GM21717 (cell line): ENCODE data around the gene ATP5PO.
A peak's percentile ranks its signal among the peaks of the same experiment; 100 is the strongest.

Experiments
- ATAC-seq: cut with Tn5 transposase; IDR thresholded peaks from one replicate; pipeline ENCODE4 v1.9.1; 2021; ENCODE audit warnings: mild to moderate bottlenecking, moderate library complexity; ENCODE audit not compliant: unreplicated experiment

Gene ATP5PO, protein sequence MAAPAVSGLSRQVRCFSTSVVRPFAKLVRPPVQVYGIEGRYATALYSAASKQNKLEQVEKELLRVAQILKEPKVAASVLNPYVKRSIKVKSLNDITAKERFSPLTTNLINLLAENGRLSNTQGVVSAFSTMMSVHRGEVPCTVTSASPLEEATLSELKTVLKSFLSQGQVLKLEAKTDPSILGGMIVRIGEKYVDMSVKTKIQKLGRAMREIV

DNA sequence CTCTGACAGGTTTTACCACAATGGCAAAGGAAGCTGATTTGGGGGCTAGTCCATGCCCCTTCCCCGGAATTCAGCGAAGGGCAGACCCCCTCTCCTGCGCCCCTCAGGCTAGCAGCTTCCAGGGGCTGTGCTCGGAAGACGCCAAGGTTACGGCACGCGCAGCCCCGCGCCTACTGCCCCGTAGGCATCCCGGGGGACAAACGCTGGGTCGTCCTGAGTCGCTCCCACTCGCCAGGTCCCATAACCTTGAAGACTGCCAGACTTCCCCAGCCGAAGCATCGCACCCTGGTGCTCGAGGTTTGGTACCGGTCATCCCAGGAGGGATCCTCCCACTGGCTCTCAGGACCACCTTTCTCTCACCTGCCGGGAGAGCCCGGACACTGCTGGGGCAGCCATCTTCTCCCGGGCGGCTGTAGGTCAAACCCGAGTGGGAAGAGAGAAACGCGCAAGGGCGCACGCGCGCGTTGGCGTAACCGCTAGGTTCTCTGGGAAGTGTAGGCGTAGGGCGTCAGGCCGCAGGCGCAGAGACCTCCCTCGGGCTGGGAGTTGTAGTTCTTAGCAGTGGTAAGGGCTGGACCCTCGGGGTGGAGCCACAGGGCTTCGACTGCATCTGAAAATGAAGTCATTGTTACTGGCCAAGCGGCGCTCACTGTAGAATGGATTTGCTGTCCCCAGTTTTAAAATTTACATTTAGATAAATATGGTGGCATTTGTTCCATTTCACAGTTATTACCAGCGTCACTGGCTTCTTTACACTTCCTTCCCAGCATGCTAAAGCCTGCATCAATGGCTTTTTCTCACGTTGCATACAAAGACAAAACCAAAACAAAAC is at the start of gene ATP5PO:
Gene ATP5PO (minus strand): TSS at position 437 of the 832 bp plus-strand sequence. CDS start 41 bp downstream, at position 396.
- peak; percentile 93 for ATAC-seq

DNA sequence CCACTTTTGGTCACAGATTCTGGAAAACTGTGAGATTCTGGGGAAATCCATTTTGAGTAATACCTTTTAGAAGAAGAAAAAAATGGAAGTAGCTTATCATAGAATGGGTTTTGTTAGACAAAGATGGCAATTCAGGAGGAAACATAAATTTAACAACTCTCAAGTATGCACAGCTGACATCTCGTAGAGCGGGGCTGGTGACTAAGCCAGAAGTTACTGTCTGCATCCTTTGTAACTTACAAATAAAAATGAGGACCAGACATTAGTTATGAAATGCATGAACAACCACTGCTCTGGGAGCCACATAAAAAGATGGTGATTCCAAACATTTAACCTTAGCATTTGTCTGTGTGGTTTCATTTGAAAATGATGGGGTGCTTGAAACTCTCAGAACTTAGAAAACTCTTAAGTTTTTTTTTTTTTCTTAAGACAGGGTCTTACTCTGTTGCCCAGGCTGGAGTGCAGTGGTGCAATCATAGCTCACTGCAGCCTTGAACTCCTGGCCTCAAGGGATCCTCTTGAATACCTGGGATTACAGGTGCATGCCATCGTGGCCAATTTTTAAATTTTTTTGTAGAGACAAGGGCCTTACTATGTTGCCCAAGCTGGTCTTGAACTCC is 49.2 kb upstream of the ATP5PO start:
- no peak for ATAC-seq

DNA sequence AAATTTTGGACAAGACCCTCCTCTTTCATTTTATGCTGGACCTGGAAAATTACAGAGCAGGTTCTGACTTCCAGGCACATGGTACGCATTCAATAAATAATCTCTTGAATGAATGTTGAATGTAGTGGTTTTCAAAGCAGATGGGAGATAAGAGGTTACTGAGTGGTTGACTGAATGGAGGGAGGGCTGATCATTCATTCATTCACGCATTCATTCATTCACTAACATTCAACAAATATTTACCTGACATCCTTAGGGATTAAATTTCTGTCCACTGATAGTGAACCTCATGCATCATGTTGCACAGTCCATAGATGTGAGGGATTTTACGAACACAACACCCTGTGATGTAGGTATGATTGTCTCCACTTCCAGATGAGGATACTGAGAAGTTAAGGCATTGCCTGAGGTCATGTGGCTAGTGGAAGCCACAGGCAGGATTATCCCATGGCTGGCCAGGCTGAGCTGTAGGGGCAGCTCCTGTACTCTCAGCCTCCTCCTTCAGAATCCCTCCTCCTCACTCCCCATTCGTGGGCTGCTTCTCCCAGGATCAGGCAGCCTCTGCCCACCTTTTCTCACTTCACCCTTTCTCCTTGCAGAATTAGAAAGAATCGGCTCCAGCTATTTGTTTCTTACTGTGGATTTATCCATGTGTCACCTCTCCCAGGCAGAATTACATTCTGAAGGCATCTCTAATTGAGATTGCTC is 48.4 kb upstream of the ATP5PO start:
- ATAC-seq: no peak

DNA sequence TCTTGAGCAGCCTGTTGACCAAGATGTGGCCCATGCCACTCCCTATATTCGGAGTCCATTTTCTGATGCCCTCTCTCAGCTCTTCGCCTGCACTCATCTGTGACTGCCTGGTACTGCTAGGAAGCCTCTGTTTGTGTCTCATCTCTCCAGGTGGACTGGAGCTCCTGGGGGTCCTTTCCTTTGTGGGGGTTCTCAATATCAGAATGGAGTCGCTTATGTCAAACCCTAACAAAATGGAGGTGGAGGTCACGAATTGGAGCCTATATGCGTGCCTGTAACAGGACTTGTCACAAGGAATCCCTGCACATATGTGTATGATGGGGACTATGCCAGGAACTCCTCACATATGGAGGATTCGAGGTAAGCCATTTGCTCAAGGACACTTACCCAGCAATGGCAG is 46.7 kb upstream of the ATP5PO start:
- no peak for ATAC-seq

DNA sequence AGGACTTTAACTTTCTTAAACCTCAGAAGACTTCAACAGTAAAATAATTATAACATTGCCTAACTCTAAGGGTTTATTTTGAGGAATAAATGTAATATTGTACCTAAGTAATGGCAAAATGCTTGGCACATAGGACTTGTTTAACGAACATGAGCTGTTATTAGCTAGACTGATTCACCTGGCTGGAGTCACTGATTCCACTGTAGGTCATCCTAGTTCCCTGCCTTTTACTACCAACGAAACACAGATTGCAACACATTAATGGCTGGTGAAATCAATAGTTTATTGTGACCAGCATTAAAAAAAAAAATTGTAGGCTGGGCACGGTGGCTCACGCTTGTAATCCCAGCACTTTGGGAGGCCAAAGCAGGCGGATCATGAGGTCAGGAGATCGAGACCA is 45.5 kb upstream of the ATP5PO start:
- no peak for ATAC-seq

DNA sequence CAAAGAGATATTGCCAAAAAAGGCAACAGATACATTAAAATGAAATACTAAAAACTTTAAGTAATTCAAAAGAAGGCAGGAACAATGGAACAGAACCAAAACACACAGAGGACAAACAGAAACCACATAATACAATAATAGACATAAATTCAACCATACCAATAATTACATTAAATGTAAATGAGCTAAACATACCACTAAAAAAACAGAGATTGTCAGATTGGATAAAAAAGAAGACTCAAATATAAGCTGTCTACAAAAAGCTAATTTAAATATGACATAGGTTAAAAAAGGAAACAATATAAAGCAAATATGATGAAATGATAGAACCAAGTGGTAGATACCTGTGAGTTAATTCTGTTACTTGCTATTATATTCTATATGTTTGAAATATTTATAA is 44.1 kb upstream of the ATP5PO start:
- ATAC-seq: no peak

DNA sequence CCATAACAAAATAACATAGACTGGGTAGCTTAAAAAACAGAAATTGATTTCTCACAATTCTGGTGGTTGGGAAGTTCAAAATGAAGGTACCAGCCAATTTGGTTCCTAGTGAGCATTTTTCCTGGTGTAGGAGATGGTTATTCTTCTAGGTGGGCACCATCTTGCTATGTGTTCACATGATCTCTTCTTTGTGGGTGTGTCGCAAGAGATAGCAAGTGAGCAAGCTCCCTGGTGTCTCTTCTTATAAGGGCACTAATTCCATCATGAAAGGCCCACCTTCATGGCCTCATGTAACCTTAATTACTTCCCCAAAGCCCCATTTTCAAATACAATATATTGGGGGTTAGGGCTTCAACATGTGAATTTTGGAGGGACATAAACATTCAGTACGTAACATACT is 38.8 kb upstream of the ATP5PO start:
- no peak for ATAC-seq

DNA sequence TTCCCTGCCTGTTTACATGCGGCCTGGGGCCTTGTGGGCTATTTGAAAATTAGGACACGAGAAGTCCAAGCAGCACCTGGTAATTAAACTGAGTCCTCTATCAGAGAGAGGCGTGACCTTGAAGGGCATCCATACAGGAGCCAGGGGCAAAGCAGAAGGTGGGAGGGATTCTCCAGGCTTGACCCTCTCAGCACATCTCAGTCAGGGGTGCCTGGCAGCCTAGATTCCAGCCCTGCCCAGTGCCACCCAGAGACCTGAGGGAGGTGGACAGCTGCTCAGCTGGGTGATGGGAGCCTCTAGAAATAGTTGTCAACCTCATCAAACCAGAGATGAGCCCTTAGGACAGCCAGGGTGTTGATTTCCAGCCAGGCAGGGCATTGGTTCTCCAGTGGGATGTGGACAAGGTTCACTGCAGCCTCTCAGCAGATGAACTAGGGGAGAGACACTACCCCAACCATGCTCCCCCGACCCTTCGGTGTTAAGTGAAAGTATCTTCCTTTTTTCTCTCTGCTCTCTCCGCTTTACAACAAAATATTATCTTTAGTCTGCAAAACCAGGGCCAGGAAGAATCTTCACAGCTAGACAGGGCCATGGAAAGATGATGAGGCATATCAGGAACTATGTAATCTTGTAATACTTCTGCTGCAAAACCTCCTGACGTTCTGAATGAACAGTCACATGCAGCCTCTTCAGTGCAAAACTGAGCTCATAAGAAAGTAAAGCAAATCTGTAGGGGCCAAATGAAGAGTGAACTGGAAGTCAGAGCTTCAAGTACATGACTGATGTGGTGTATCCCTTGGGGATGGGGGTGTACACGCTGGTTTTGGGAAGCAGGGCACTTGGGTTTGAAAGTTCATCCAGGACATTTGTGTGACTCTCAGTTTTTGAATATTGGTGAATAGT is 35.9 kb upstream of the ATP5PO start:
- ATAC-seq: no peak

DNA sequence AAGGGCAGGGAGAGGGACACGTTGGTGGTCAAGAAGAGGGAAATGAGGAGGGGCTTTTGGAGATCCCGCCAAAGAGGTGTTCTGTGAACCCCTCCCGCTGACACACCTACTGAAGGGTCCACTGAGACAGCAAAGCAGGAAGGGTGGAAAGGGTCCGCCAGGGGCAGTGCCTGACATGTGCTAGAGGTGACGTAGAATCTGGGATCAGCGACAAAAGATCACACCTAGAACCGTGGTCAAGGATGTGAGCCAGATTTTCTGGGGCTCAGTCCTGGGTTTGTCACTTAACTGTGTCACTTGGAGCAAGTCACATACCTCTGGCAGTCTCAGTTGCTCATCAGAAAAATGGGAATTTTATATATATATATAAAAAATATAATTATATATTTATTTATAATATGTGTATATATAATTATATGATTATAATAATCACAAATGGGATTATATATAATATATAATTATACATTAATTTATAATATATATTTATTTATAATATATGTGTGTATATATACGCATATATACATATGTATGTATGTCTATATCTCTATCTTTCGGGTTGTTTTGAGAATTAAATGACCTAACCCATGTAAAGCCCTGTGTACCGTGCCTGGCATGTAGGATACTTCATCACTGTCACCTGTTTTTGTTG is 35.0 kb upstream of the ATP5PO start:
- ATAC-seq: no peak

DNA sequence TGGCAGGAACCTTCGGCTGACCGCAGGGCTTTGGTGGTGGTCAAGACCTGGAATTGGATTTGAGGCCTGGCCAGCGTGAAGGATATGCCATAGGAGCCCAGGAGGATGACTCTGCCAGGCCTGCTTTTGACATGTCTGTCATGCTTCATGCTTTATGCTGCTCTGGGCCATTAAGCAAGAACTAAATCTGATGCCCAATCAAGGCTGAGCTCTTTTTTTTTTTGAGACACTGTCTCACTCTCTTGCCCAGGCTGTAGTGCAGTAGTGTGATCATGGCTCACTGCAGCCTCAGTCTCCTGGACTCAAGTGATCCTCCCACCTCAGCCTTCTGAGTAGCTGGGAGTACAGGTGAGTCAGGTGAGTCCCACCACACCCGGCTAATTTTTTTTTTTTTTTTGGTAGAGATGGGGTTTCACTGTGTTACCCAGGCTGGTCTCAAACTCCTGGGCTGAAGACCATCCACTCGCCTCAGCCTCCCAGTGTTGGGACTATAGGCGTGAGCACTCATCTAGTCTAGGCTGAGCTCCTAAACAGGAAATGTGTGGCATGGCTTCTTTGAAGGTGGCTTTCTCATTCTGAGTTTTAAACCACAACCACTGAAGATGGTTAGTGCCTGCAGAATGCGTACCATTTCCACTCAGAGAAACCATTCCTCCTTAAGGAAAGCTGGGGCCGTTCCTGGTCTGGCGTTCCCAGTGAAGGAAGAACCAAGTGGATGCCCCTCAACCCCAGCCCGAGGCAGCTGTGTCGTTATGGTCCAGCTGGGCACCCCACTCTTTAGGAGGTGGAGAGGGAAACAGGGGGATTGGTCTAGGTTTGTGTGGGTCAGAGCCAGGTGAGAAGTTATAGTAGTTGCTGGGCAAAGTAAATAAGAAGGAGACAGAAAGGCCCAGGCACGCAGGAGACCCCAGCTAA is 34.2 kb upstream of the ATP5PO start:
- no peak for ATAC-seq

DNA sequence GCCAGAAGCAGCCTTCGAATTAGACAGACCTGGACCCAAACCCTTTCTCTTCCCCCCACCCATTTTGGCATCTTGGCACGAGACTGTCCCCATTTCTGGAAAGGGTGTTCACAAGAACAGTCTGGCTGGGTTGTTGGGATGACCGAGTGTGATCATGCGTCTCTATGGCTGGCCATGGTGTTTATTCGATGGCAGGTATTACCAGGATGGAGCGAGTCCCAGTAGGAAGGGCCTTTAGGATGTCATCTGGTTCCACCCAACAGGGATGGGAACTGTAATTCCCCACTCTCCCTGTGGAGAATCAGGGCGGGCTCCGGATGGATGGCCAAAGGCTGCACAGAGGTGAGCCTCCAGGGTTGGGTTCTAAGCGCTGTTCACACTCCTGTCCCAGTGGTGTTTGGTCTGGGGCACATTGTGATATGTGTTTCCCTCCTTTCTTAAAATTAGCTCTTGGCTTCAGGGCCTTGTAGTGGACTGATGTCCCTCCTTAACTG is 33.4 kb upstream of the ATP5PO start:
- ATAC-seq: no peak

DNA sequence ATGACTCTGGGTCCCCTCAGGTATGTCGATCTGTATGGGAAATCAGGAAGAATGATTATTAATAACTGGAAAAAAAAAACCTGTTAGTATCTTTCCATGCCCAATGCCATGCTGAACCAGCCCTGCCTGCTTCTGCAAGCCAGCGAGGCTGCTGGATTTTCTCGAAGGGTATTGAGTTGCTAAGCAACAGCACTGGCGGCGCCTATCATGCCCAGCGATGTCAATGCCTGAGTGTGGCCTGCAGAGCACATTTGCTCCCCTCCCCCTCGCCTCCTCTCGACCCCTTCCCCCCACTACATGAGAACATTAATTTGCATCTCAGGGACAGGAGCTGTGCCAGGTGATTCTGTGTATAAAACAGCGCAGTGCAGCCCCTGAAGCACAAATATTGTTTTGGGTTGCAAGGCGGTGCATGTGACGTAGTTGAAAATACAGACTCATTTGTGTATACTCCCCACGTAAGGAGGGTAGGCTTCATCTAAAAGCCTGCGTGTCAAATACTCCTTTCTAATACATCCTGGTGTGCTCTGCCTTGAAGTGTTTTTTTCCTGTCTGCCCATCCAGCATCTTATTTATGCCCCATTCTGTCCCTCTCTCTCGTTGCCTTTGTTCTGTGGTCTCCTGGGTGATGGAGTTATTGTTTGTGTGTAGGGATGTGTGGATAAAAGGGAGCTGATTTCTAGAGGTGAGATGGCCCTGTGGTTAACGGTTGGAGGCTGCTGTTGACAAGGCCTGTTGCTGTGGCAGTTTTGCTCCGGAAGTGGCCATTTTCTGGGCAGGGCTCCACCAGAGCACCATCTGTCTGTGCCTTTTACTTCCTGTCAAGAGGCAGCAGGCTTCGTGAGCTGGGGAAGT is 32.7 kb upstream of the ATP5PO start:
- ATAC-seq: peak; percentile 44

DNA sequence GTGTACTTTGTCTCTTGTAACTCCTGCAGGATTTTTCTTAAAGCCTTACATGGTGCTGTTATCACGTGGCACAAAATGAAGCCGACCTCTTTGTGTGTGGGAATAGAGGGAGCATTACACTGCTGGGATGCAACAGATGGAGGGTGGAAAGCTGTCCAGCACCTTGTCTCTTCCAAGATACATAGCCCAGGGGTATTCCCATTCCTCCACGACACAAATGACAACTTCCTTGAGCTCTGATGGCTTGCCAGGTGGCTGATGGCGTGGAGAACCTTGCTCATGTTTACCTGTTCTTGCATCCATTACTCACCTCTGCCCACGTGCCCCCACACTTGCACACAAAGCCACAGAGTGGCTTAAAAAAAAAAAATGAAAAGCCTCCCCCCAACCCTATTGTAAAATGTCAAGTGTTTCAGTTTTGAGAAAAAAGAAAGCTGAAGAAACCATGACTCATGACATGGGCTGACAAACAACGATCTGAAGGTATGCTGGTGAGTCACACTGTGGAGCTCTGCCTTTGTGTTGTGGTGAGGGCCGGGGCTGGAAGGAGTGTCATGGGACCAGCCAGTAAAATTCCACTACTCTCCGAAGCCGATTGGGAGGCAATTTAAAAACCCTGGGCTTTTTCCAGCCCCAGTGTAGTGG is 32.0 kb upstream of the ATP5PO start:
- peak; percentile 54 for ATAC-seq

DNA sequence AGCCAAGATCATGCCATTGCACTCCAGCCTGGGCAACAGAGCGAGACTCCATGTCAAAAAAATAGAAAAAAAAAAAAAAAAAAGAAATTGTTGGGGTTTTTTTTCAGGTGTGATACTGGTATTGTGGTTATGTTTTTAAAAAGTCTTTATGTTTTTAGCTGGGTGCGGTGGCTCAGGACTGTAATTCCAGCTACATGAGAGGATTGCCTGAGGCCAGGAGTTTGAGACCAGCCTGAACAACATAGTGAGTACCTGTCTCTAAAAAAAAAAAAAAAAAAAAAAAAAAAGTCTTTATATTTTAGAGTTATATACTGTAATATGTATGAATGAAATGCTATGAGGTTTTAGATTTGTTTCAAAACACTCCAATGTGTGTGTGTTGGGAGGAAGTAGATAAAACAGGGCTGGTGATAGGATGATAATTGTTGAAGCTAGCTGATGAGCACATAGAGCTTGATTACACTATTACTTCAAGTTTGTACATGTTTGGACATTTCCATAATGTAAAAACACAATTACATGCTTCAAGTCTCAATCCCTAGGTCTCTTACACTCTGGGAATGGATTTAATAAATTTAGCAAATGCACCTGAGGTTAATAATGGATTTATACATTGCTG is 30.2 kb upstream of the ATP5PO start:
- ATAC-seq: no peak

DNA sequence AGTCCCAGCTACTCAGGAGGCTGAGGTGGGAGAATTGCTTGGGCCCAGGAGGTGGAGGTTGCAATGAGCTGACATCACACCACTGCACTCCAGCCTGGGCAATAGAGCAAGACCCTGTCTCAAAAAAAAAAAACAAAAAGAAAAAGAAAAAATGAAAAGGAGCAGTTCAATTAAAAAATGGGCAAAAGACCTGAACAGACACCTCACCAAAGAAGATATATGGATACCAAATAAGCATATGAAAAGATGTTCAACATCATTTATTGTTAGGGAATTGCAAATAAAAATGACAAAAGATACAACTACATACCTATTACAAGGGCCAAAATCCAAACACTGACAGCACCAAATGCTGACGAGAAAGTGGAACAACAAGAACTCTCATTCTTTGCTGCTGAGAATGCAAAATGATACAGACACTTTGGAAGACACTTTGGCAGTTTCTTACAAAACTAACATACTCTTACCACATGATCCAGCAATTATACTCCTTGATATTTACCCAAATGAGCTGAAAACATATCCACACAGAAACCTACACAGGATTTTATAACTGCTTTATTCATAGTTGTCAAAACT is 28.7 kb upstream of the ATP5PO start:
- no peak for ATAC-seq

DNA sequence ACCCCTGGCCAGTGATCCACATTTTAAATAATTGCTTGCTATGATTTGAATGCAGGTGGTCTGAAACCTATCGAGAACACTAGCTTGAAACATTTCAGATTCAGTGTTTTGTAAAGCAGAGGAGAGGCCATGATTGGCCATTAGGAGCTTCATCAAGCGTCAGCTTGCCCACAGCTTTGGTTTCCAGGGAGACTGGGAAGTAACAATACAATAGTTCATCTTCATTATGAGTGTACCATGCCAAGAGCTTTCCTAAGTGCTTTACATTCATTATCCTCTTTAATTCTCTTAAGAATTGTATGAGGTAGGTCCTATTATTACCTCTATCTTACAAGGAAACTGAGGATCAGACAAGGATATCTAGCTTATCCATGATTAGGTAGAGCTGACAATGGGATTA is 27.7 kb upstream of the ATP5PO start:
- no peak for ATAC-seq
